HG02981 (cell line): ENCODE measurements around the gene GTF2A1L.
A peak's percentile ranks its signal among the peaks of the same experiment; 100 is the strongest.
"Not testable (repeated sequence)": the region's sequence is repeated elsewhere in the genome, so short reads cannot be mapped to it uniquely, and the experiment has no call there.

Experiments used
- ATAC-seq: cut with Tn5 transposase; IDR thresholded peaks from one replicate; pipeline ENCODE4 v1.9.1; 2021; ENCODE audit warnings: mild to moderate bottlenecking, moderate library complexity; ENCODE audit not compliant: unreplicated experiment

The GTF2A1L gene

DNA sequence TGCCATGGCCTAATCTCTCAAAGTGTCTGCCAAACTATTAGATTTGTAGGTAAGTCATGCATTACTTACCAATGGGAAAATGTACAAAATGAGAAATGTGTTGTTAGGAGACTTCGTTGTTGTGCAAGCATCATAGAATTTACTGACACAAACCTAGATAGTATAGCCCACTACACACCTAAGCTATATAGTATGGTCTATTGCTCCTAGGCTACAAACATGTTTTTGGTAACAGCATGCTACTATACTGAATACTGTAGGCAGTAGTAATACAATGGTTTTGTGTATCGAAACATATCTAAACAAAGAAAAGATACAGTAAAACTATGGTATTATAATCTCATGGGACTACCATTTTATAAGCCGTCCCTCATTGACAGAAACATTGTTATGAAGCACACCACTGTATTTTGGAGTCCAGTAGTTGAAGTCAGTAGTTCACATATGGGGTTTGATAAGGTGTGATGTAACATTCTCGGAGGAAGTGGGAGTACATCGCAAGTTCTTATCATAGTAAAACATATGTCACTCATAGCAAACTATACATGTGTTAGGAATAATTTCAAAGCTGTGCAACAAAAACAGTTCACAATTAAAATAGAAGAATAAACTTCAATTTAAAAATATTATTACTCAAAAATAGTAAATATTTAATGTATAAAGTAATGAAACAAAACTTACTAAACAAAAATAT is 12.0 kb upstream of the GTF2A1L start:
- ATAC-seq: no peak

DNA sequence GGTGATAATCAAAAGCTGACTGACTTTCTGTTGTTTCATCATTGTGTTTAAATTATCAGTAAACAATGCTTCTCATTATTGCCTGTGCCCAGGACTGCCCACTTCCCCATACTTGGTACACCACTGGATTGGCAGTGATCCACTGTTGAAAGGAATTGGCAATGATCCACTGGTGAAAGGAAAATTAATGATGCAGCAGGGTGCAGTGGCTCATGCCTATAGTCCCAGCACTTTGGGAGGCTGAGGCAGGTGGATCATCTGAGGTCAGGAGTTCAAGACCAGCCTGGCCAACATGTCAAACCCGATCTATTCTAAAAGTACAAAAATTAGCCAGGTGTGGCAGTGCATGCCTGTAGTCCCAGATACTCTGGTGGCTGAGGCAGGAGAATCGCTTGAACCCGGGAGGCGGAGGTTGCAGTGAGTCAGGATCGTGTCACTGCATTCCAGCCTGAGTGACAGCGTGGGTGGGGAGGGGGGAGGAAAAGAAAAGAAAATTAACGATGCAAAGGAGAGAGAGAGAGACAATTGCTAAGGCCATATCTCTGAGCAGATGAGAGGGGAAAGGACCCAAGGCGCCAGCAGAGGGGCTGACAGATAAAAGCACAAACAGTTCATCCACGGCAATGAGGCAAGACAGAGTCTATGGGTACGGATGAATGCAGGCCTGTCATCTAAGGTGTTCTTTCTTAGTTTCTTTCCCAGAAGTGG is 10.2 kb upstream of the GTF2A1L start:
- ATAC-seq: no peak

DNA sequence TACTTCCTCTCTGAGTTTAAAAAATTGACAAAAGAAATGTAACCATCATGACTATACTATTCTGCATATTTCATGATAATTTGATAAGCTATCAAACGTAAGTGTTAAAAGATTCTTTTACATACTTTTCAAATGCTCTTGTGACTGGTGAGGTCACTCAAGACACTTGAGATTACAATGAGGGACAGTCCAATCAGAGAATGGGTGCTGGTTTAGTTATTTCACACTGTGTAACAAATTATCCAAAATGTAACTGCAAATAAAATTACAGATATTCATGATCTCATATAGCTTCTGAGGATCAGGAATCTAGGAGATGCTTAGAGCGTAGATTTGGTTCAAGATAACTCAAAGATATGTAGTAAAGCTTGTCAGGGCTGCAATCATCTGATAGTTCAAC is 4.4 kb upstream of the GTF2A1L start:
- no peak for ATAC-seq

GRCh38 chr2:48614581-48614980 is 3.1 kb upstream of the GTF2A1L start:
- not testable (repeated sequence) for ATAC-seq

GRCh38 chr2:48619526-48619925 is 1.9 kb downstream of the GTF2A1L start:
- no peak for ATAC-seq

GRCh38 chr2:48620604-48621003 is 2.9 kb downstream of the GTF2A1L start:
- ATAC-seq: no peak

- ATAC-seq: not testable (repeated sequence)
Measured at GRCh38 chr2:48622691-48623090, 5.0 kb downstream of the GTF2A1L start.

DNA sequence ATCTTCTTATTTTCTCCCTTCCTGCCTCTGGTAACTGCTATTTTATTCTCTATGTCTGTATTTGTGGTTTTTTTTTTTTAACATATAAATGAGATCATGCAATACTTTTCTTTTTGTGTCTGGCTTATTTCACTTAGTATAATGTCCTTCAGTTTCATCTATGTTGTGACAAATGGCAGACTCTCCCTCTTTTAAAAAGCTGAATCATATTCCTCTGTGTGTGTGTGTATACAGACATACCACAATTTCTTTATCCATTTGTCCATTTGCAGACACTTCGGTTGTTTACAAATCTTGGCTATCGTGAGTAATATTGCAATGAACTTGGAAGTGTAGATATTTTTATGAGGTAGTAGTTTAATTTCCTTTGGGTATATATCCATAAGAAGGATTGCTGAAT is 7.0 kb downstream of the GTF2A1L start:
- no peak for ATAC-seq

- no peak for ATAC-seq
Measured at GRCh38 chr2:48626047-48626446, 8.4 kb downstream of the GTF2A1L start.

GRCh38 chr2:48633143-48633542 is 15.5 kb downstream of the GTF2A1L start:
- ATAC-seq: no peak

GRCh38 chr2:48635786-48636185 is 18.1 kb downstream of the GTF2A1L start:
- no peak for ATAC-seq

DNA sequence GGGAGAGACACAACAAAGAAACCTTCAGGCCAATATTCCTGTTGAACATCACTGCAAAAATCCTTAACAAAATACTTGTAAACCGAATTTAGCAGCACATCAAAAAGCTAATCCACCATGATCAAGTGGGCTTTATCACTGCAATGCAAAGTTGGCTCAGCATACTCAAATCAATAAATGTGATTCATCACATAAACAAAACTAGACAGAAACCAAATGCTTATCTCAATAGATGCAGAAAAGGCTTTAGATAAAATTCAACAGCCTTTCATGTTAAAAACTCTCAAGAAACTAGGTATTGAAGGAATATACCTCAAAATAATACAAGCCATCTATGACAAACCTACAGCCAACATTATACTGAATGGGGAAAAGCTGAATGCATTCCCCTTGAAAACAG is 20.6 kb downstream of the GTF2A1L start:
- no peak for ATAC-seq

DNA sequence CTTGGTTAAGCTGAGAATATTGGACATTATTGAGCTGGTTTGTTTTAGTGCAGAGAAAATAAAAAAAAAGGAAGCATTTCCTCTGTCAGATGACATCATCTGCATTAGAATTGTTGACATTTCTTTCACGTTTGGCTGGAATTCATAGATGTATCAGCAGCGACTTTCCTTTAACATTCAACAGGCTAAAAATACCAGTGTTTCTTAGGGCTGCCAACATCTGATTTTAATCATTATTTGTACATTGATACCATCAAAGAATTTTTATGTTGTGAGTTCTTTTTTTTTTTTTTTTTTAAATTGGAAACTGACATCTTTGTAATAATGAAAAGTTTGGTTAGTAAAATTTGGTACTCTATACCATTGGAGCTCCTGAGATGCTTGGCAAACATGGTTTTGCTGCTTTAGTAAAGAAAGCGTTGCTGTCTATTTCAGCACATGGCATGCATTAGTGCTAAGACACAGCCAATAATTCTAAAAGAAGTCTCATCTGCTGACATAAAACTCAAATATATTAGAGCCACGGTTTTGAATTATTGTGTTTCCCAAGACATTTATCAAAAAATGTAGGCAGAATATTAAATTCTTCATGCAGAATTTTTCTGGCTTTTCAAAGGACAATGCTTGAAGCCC is 33.6 kb downstream of the GTF2A1L start:
- no peak for ATAC-seq

DNA sequence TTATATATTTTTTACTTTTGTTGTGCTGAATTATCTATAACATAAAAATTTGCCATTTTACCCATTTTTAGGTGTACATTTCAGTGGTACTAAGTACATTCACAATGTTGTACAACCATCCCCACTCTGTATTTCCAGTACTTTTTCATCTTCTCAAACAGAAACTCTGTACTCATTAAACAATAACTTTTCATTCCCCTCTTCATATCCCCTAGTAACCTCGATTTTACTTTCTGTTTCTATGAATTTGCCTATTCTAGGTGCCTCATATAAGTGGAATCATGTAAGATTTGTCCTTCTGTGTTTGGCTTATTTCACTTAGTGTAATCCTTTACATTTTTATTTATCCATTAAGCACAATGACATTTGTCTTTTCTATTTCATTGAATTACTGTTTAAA is 51.3 kb downstream of the GTF2A1L start:
- ATAC-seq: peak; percentile 99

GRCh38 chr2:48673581-48673980 is 55.9 kb downstream of the GTF2A1L start:
- no peak for ATAC-seq

DNA sequence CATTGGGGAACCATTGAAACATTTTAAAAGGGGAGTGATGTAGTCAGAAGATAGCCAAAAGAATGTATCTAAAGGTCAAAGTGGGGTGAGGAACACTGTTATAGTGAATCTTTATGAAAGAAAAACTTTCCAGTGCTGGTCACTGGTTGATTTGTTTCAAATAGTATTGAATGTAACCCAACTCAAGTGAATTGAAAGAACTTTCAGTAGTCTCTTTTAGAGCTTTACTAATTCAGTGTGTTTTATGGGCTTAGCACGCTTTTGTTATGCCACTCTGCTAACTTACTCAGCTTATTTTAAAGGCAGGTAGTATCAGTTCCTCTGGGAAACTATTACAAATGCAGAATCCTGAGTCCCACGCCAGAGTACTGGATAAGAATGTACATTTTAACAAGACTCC is 57.3 kb downstream of the GTF2A1L start:
- no peak for ATAC-seq

DNA sequence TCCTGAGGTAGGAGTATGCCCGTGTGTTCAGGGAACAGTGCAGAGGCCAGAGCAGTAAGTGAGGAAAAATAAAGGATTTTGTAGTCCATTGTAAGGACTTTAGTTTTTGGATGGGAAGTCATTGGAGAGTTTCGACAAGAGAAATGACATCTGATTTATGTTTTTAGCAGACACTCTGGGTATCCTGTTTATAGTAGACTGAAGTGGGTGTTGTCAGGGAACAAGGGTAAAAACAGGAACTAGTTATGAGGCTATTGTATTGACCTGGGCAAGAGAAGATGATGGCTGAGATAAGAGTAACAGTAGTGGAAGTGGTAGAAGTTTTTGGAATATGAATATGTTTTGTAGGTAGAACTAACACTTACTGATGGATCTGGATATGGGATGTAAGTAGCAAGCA is 59.8 kb downstream of the GTF2A1L start:
- ATAC-seq: no peak

DNA sequence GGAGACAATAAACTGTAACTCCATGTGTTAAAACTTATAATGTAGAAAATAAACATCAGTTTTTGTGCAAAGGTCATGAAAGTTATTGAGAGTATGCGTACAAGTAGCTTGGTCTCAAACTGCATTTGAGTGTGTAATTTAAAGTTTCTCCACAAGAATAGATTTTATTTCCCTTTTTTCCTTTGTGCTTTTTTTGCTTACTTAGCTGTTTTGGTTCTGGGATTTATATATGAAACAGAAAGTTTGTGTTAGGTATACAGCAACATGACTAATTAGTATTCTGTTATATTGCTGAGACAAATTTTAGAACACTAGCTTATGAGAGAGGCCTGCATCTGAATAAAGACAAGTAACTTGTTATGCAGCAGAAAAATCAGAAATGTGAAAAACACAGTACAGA is 67.5 kb downstream of the GTF2A1L start:
- no peak for ATAC-seq

GRCh38 chr2:48691935-48692691 is 74.5 kb downstream of the GTF2A1L start:
- ATAC-seq: no peak

- no peak for ATAC-seq
Measured at GRCh38 chr2:48693066-48693465, 75.4 kb downstream of the GTF2A1L start.

- ATAC-seq: no peak
Measured at GRCh38 chr2:48693645-48694044, 76.0 kb downstream of the GTF2A1L start.
